Measurements from ENCODE around the gene TUBA3E. TPM values are rescaled to one million over a fixed set of nuclear protein-coding genes. Genes with fewer than 3 reads are reported as not detected.
"Not testable (repeated sequence)": the region's sequence is repeated elsewhere in the genome, so short reads cannot be mapped to it uniquely, and the experiment has no call there.

TUBA3E gene
- total RNA-seq, 2 experiments from 2014 or later = not detected

GRCh38 chr2:130152816-130153595 is 45.2 kb downstream of the TUBA3E start:
- Histone ChIP-seq H3K9me2 (ENCODE audit: insufficient read depth, low read length) (no peaks in the 10 kb centered on the region), H3K4me3 (ENCODE audit: low read depth, low read length, poor library complexity, severe bottlenecking) (no peak overlapping the region), H2AFZ (ENCODE audit: low read length) (no peak overlapping the region), H3K79me2 (ENCODE audit: insufficient read depth, low read depth, low read length) (no peaks in the 10 kb centered on the region), H3K9me3 (ENCODE audit: low read length) (no peaks in the 10 kb centered on the region), H3K4me1 (ENCODE audit: insufficient read depth, low read length, poor library complexity, severe bottlenecking) (peaks cover 7% of the 10 kb centered on the region), H3K4me2 (ENCODE audit: low read length) (no peak overlapping the region), H3K36me3 (ENCODE audit: insufficient read depth, low read length) (peaks cover 27% of the 10 kb centered on the region), H3K27ac (ENCODE audit: low read depth, low read length, poor library complexity, severe bottlenecking) (no peak overlapping the region), H4K20me1 (ENCODE audit: insufficient read depth, low read length) (no peaks in the 10 kb centered on the region)
- intact Hi-C loops (cut with micrococcal nuclease; ENCODE audit: unreplicated experiment) = no loop called here
- DNase-seq (ENCODE audit: low spot score) = no peak
- no TSS peak for BruUV-seq (replicated peaks)
- POLR2A ChIA-PET = no interaction called here
- CTCF ChIA-PET (ENCODE audit: unreplicated experiment) = no interaction called here
- TF ChIP-seq EZH2phosphoT487 (IDR thresholded peaks at IDR 0.05; ENCODE audit: borderline replicate concordance, low read depth, low read length) (no peak), CTCF (conservative IDR thresholded peaks at IDR 0.05; ENCODE audit: low read length) (no peak)

GRCh38 chr2:130152136-130152815 is 46.0 kb downstream of the TUBA3E start:
- H3K9me3 ChIP-seq (ENCODE audit: low read length); intact Hi-C loops (cut with micrococcal nuclease; ENCODE audit: unreplicated experiment); H4K20me1 ChIP-seq (ENCODE audit: insufficient read depth, low read length); H3K4me2 ChIP-seq (ENCODE audit: low read length); H3K27ac ChIP-seq (ENCODE audit: low read depth, low read length, poor library complexity, severe bottlenecking); BruUV-seq (replicated peaks); POLR2A ChIA-PET; H3K9me2 ChIP-seq (ENCODE audit: insufficient read depth, low read length); H3K79me2 ChIP-seq (ENCODE audit: insufficient read depth, low read depth, low read length); DNase-seq (ENCODE audit: low spot score); CTCF ChIA-PET (ENCODE audit: unreplicated experiment); H3K4me3 ChIP-seq (ENCODE audit: low read depth, low read length, poor library complexity, severe bottlenecking); H2AFZ ChIP-seq (ENCODE audit: low read length); H3K4me1 ChIP-seq (ENCODE audit: insufficient read depth, low read length, poor library complexity, severe bottlenecking): not testable (repeated sequence)
- peaks cover 27% of the 10 kb centered on the region for H3K36me3 ChIP-seq (ENCODE audit: insufficient read depth, low read length)

GRCh38 chr2:130151145-130151512 is 47.1 kb downstream of the TUBA3E start:
- H3K4me3 ChIP-seq (ENCODE audit: low read depth, low read length, poor library complexity, severe bottlenecking); intact Hi-C loops (cut with micrococcal nuclease; ENCODE audit: unreplicated experiment); DNase-seq (ENCODE audit: low spot score); H3K4me1 ChIP-seq (ENCODE audit: insufficient read depth, low read length, poor library complexity, severe bottlenecking); H3K4me2 ChIP-seq (ENCODE audit: low read length); H3K9me3 ChIP-seq (ENCODE audit: low read length); H3K27ac ChIP-seq (ENCODE audit: low read depth, low read length, poor library complexity, severe bottlenecking); CTCF ChIA-PET (ENCODE audit: unreplicated experiment); H3K9me2 ChIP-seq (ENCODE audit: insufficient read depth, low read length); H3K79me2 ChIP-seq (ENCODE audit: insufficient read depth, low read depth, low read length); H4K20me1 ChIP-seq (ENCODE audit: insufficient read depth, low read length); BruUV-seq (replicated peaks); H2AFZ ChIP-seq (ENCODE audit: low read length): not testable (repeated sequence)
- POLR2A ChIA-PET = interaction anchor here (0.6 kb wide), 1 partner anchor 1914 kb away, joined by 3 read pairs; no protein-coding TSS in a partner anchor
- H3K36me3 ChIP-seq (ENCODE audit: insufficient read depth, low read length) = peaks cover 26% of the 10 kb centered on the region

All from OCI-LY7 (cell line).